Muscle layer of duodenum (tissue), 2 donors: Measurements from ENCODE around the gene ART3.

Experiments used
- H3K27ac ChIP-seq: one replicate; pipeline ENCODE4 v1.7.0; 2013; ENCODE audit warnings: mild to moderate bottlenecking, low read length
- H3K27me3 ChIP-seq: one replicate; pipeline ENCODE4 v1.7.0; 2013; ENCODE audit warnings: low read depth, mild to moderate bottlenecking, control low read depth, low read length
- H3K36me3 ChIP-seq, 2 donors: one replicate each; pipeline ENCODE4 v1.7.0; 2013; ENCODE audit warnings: low read length in 2 of 2, control low read depth in 1 of 2, mild to moderate bottlenecking in 1 of 2; ENCODE audit not compliant: insufficient read depth in 2 of 2, control insufficient read depth in 1 of 2
- H3K4me1 ChIP-seq, 2 donors: one replicate each; pipeline ENCODE4 v1.7.0; 2013; ENCODE audit warnings: low read length in 2 of 2, mild to moderate bottlenecking in 2 of 2, control low read depth in 1 of 2, moderate library complexity in 1 of 2; ENCODE audit not compliant: insufficient read depth in 2 of 2, control insufficient read depth in 1 of 2
- H3K4me3 ChIP-seq, 2 donors: one replicate each; pipeline ENCODE4 v1.7.0; 2013; ENCODE audit warnings: low read length in 2 of 2, low read depth in 1 of 2, mild to moderate bottlenecking in 1 of 2
- H3K9me3 ChIP-seq, 2 donors: one replicate each; pipeline ENCODE4 v1.7.0; 2013; ENCODE audit warnings: low read length in 2 of 2, control low read depth in 1 of 2, mild to moderate bottlenecking in 1 of 2; ENCODE audit not compliant: control insufficient read depth in 1 of 2
- donor health status: healthy.

Gene ART3

GRCh38 chr4:76153356-76153755, 78.8 kb downstream of the ART3 start:
- Histone ChIP-seq H3K4me3 (no peak overlapping the region), H3K36me3 (no peaks in the 10 kb centered on the region), H3K27me3 (no peaks in the 10 kb centered on the region), H3K4me1 (peaks cover 0 to 12% of the 10 kb centered on the region in 2 donors), H3K27ac (no peak overlapping the region), H3K9me3 (no peaks in the 10 kb centered on the region)

GRCh38 chr4:76155979-76156378, 81.5 kb downstream of the ART3 start:
- Histone ChIP-seq H3K4me3 (no peak overlapping the region), H3K27ac (no peak overlapping the region), H3K4me1 (no peaks in the 10 kb centered on the region), H3K9me3 (no peaks in the 10 kb centered on the region), H3K36me3 (peaks cover 3 to 14% of the 10 kb centered on the region in 2 donors), H3K27me3 (no peaks in the 10 kb centered on the region)

- no peaks in the 10 kb centered on the region for H3K4me1 ChIP-seq
- H3K36me3 ChIP-seq, result peaks cover 9 to 21% of the 10 kb centered on the region in 2 donors
- no peaks in the 10 kb centered on the region for H3K9me3 ChIP-seq
- H3K27me3 ChIP-seq, result no peaks in the 10 kb centered on the region
- no peak overlapping the region for H3K27ac ChIP-seq
- no peak overlapping the region for H3K4me3 ChIP-seq
These were observed 82.1 kb downstream of the ART3 start for GRCh38 chr4:76156635-76157034.

- Histone ChIP-seq H3K4me1 (no peaks in the 10 kb centered on the region), H3K27ac (no peak overlapping the region), H3K27me3 (no peaks in the 10 kb centered on the region), H3K4me3 (no peak overlapping the region), H3K36me3 (peaks cover 39 to 43% of the 10 kb centered on the region in 2 donors), H3K9me3 (no peaks in the 10 kb centered on the region)
These were observed 85.8 kb downstream of the ART3 start for GRCh38 chr4:76160355-76160754.
